ENCODE measurements around the gene RNFT2. TPM values are rescaled to one million over a fixed set of nuclear protein-coding genes. Genes with fewer than 3 reads are reported as not detected.

The RNFT2 gene
- total RNA-seq, 1 experiment from 2014 or later = 12.6 TPM

DNA sequence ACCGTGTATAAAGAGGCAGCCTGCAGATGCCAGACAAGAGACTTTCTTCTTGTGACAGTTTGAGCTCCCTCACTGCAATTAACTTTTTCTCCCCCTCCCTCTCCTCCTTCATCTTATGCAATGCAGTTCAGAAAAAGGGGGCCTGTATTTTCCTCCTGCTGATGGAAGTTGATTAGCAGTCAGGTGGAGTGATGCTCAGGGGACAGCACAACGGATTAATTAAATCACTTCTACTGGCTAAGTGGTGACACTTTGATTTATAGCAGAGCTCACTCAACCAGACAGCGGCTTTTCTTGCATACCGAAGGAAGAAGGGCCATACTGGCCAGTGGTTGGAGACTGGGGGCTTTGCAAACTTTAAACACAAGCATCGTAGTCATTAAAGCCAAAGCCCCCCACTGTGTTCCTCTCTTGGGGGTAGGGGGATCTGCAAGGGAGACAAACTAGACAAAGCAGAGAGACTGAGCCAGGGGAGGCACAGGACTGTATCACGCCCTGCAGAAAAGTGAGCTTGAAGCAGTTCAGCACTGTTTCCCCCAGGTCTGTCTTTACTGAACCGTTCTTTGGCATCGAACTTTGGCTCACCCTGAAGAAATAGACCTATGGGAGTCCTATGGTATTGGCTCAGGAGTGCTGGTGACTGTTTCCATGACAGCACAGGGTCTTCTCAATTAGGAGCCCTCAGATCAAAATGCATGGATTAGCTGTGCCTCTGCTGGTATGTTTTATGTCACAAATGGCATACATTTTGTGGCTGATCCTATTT, 48.0 kb upstream of the RNFT2 start:
- no peak overlapping the region for H3K4me3 ChIP-seq (ENCODE audit: low read length)
- H3K79me2 ChIP-seq (ENCODE audit: low read length) = no peaks in the 10 kb centered on the region
- ChIA-PET CTCF (no interaction called here), POLR2A (ENCODE audit: unreplicated experiment) (interaction anchor here (0.6 kb wide), 1 partner anchor 687 kb away, joined by 7 read pairs; no protein-coding TSS in a partner anchor)
- no peak overlapping the region for H2AFZ ChIP-seq (ENCODE audit: low read length)
- TF ChIP-seq, protein P1, sequence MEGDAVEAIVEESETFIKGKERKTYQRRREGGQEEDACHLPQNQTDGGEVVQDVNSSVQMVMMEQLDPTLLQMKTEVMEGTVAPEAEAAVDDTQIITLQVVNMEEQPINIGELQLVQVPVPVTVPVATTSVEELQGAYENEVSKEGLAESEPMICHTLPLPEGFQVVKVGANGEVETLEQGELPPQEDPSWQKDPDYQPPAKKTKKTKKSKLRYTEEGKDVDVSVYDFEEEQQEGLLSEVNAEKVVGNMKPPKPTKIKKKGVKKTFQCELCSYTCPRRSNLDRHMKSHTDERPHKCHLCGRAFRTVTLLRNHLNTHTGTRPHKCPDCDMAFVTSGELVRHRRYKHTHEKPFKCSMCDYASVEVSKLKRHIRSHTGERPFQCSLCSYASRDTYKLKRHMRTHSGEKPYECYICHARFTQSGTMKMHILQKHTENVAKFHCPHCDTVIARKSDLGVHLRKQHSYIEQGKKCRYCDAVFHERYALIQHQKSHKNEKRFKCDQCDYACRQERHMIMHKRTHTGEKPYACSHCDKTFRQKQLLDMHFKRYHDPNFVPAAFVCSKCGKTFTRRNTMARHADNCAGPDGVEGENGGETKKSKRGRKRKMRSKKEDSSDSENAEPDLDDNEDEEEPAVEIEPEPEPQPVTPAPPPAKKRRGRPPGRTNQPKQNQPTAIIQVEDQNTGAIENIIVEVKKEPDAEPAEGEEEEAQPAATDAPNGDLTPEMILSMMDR (conservative IDR thresholded peaks at IDR 0.05; ENCODE audit: low read depth, low read length) = no peak
- H3K9ac ChIP-seq (ENCODE audit: low read length) = no peak overlapping the region
- no peaks in the 10 kb centered on the region for H3F3A ChIP-seq (ENCODE audit: low read length, unreplicated experiment)
- intact Hi-C loops (cut with micrococcal nuclease) = loop anchor here (10.0 kb wide), 2 partner anchors 85 to 165 kb away; no protein-coding TSS in a partner anchor
- H3K4me2 ChIP-seq (ENCODE audit: low read length) = no peak overlapping the region
- no peaks in the 10 kb centered on the region for H4K20me1 ChIP-seq (ENCODE audit: low read length)
- H3K9me3 ChIP-seq (ENCODE audit: low read length) = no peaks in the 10 kb centered on the region
- DNase-seq (no peak), ATAC-seq (no peak)
- H3K9me2 ChIP-seq (replicated peaks; ENCODE audit: low read length) = no peaks in the 10 kb centered on the region
- no peaks in the 10 kb centered on the region for H3K27me3 ChIP-seq (ENCODE audit: low read length)
- no peak overlapping the region for H3K27ac ChIP-seq (ENCODE audit: low read length)
- no TSS peak for BruUV-seq (replicated peaks)
- no peaks in the 10 kb centered on the region for H3K36me3 ChIP-seq (ENCODE audit: low read depth, low read length)
- no peaks in the 10 kb centered on the region for H3K4me1 ChIP-seq (ENCODE audit: insufficient read depth, low read length)

DNA sequence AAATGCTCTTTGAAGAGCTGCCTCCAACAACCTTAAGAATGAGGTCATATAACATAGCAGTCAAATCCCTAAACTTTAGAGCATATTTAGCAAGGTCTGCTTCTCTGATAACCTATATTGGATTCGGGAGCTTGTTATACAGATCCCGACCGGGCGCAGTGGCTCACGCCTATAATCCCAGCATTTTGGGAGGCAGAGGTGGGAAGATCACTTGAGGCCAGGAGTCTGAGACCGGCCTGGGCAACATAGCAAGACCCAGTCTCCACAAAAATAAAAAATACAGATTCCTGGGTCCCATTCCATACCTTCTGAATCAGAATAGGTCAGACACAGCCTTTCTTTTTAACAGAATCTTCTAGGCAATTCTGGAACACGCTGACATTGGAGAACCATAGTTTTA, 46.9 kb upstream of the RNFT2 start:
- Histone ChIP-seq H3K36me3 (ENCODE audit: low read depth, low read length) (no peaks in the 10 kb centered on the region), H3K27me3 (ENCODE audit: low read length) (no peaks in the 10 kb centered on the region), H3K9me3 (ENCODE audit: low read length) (no peaks in the 10 kb centered on the region), H3K9me2 (replicated peaks; ENCODE audit: low read length) (no peaks in the 10 kb centered on the region), H3K9ac (ENCODE audit: low read length) (no peak overlapping the region), H3K79me2 (ENCODE audit: low read length) (no peaks in the 10 kb centered on the region), H3K4me2 (ENCODE audit: low read length) (no peak overlapping the region), H2AFZ (ENCODE audit: low read length) (no peak overlapping the region), H3K4me1 (ENCODE audit: insufficient read depth, low read length) (no peaks in the 10 kb centered on the region), H3K27ac (ENCODE audit: low read length) (no peak overlapping the region), H3F3A (ENCODE audit: low read length, unreplicated experiment) (no peaks in the 10 kb centered on the region), H4K20me1 (ENCODE audit: low read length) (no peaks in the 10 kb centered on the region), H3K4me3 (ENCODE audit: low read length) (no peak overlapping the region)
- DNase-seq (no peak), ATAC-seq (no peak)
- ChIA-PET CTCF (interaction anchor here (0.6 to 0.7 kb wide), 2 partner anchors 21 to 463 kb away, joined by 3 to 4 read pairs; no protein-coding TSS in a partner anchor), POLR2A (ENCODE audit: unreplicated experiment) (interaction anchor here (0.7 kb wide), 1 partner anchor 428 kb away, joined by 22 read pairs; no protein-coding TSS in a partner anchor)
- no TSS peak for BruUV-seq (replicated peaks)
- TF ChIP-seq EZH2 (IDR thresholded peaks at IDR 0.05; ENCODE audit: low read length, unreplicated experiment) (no peak), EZH2phosphoT487 (IDR thresholded peaks at IDR 0.05; ENCODE audit: borderline replicate concordance, low read length) (no peak)
- TF ChIP-seq, protein P1 (conservative IDR thresholded peaks at IDR 0.05; ENCODE audit: low read depth, low read length) = no peak
- intact Hi-C loops (cut with micrococcal nuclease) = loop anchor here (10.0 kb wide), 2 partner anchors 86 to 166 kb away; no protein-coding TSS in a partner anchor

DNA sequence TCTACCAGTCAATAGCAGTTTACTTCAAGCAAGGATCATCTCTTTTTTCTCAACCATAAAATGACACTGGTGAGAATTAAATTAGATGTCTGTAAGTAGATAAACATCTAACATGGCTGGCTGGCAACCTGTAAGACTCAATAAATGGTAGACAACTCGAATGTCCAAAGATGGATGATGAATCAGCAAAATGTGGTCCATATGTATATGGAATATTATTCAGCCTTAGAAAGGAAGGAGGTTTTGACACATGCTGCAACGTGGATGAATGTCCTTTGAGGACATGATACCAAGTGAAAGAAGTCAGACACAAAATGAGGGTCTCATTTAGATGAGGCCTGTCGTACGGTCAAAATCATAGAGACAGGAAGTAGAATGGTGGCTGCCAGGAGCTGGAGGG, 46.5 kb upstream of the RNFT2 start:
- H3K36me3 ChIP-seq (ENCODE audit: low read depth, low read length) = no peaks in the 10 kb centered on the region

More for the DNA sequence above, 46.5 kb upstream of the RNFT2 start:
- Histone ChIP-seq H3K9me2 (replicated peaks; ENCODE audit: low read length) (no peaks in the 10 kb centered on the region), H3K27me3 (ENCODE audit: low read length) (no peaks in the 10 kb centered on the region), H3K4me2 (ENCODE audit: low read length) (no peak overlapping the region), H3K4me1 (ENCODE audit: insufficient read depth, low read length) (no peaks in the 10 kb centered on the region), H3K9me3 (ENCODE audit: low read length) (no peaks in the 10 kb centered on the region), H4K20me1 (ENCODE audit: low read length) (no peaks in the 10 kb centered on the region), H3K4me3 (ENCODE audit: low read length) (no peak overlapping the region), H3K79me2 (ENCODE audit: low read length) (no peaks in the 10 kb centered on the region), H2AFZ (ENCODE audit: low read length) (no peak overlapping the region), H3K9ac (ENCODE audit: low read length) (no peak overlapping the region), H3F3A (ENCODE audit: low read length, unreplicated experiment) (no peaks in the 10 kb centered on the region), H3K27ac (ENCODE audit: low read length) (no peak overlapping the region)
- no peak for DNase-seq
- TF ChIP-seq EZH2phosphoT487 (IDR thresholded peaks at IDR 0.05; ENCODE audit: borderline replicate concordance, low read length) (no peak), EZH2 (IDR thresholded peaks at IDR 0.05; ENCODE audit: low read length, unreplicated experiment) (no peak)
- TF ChIP-seq, protein P1 (conservative IDR thresholded peaks at IDR 0.05; ENCODE audit: low read depth, low read length) = no peak
- BruUV-seq (replicated peaks) = no TSS peak
- ATAC-seq = no peak
- POLR2A ChIA-PET (ENCODE audit: unreplicated experiment) = no interaction called here
- CTCF ChIA-PET = interaction anchor here (0.6 kb wide), 1 partner anchor 464 kb away, joined by 3 read pairs; no protein-coding TSS in a partner anchor
- intact Hi-C loops (cut with micrococcal nuclease) = loop anchor here (10.0 kb wide), 2 partner anchors 87 to 167 kb away; no protein-coding TSS in a partner anchor

Measured in PC-3 (cell line).